NT2/D1 (cell line): Measurements from ENCODE around the gene U2AF2.

Experiments used
- SUZ12 ChIP-seq: IDR thresholded peaks from 2 replicates; pipeline ENCODE4 v1.6.1; 2011; ENCODE audit not compliant: insufficient read length, insufficient read depth; ENCODE audit errors: extremely low read depth
- ZNF274 ChIP-seq: IDR thresholded peaks from 2 replicates; pipeline ENCODE4 v1.6.1; 2011; ENCODE audit warnings: mild to moderate bottlenecking, low read depth, low read length

DNA sequence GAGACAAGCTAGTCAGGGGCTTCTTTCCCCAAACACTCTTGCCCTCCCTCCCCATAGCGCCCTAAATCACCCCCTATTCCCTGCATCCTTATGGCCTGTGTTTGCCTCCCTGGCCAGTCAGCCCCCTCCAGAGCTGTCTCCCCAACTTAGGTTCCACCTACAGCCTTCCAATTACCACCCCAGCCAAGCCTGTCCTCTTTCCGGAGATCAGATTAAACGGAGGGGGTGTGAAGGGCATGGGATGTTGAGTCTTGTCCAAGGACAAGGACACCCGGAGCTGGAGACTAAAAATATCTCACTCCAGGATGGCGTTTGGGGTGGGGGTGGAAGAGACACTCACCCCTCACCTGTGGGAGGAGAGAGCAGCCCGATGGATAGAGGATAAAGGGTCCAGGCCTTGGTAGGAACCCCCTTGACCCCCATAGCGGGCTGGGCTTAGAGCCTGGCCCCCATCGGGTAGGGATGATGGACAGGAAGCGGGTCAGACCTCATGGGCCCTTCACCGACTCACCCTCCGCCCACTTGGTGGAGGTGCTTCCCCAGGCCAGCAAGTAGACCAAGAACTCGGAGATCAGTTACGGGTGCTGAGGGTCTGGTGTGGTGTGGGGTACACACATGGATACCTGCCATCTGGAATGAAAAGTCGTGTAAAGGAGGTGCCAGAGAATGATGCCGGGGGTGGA, 43.4 kb upstream of the U2AF2 start:
- TF ChIP-seq ZNF274 (no peak), SUZ12 (no peak)
